WTC11 (cell line): ENCODE results near the gene AK8.

ENCODE experiments used
- CTCF ChIP-seq: fragments of 200-600 bp; IDR thresholded peaks from 2 replicates; pipeline ENCODE4 v1.8.0; 2022; ENCODE audit warnings: antibody characterized with exemption
- FOXP1 ChIP-seq: sonication (generic); formaldehyde crosslinking; IDR thresholded peaks from 2 replicates; pipeline ENCODE4 v1.8.0; 2022; ENCODE audit warnings: missing genetic modification reagents, mild to moderate bottlenecking, moderate library complexity, borderline replicate concordance
- NFYB ChIP-seq: sonication (generic); formaldehyde crosslinking; conservative IDR thresholded peaks from 2 replicates; pipeline ENCODE4 v1.8.0; 2022; ENCODE audit warnings: low read depth, missing genetic modification reagents
- TCF7 ChIP-seq: sonication (generic); formaldehyde crosslinking; IDR thresholded peaks from 2 replicates; pipeline ENCODE4 v1.8.0; 2022; ENCODE audit warnings: mild to moderate bottlenecking, low read depth, missing genetic modification reagents, moderate library complexity
- TF ChIP-seq, protein P1 (sequence below): sonication (generic); formaldehyde crosslinking; IDR thresholded peaks from 2 replicates; pipeline ENCODE4 v1.8.1; 2022; ENCODE audit warnings: low read depth, missing genetic modification reagents, borderline replicate concordance

DNA sequence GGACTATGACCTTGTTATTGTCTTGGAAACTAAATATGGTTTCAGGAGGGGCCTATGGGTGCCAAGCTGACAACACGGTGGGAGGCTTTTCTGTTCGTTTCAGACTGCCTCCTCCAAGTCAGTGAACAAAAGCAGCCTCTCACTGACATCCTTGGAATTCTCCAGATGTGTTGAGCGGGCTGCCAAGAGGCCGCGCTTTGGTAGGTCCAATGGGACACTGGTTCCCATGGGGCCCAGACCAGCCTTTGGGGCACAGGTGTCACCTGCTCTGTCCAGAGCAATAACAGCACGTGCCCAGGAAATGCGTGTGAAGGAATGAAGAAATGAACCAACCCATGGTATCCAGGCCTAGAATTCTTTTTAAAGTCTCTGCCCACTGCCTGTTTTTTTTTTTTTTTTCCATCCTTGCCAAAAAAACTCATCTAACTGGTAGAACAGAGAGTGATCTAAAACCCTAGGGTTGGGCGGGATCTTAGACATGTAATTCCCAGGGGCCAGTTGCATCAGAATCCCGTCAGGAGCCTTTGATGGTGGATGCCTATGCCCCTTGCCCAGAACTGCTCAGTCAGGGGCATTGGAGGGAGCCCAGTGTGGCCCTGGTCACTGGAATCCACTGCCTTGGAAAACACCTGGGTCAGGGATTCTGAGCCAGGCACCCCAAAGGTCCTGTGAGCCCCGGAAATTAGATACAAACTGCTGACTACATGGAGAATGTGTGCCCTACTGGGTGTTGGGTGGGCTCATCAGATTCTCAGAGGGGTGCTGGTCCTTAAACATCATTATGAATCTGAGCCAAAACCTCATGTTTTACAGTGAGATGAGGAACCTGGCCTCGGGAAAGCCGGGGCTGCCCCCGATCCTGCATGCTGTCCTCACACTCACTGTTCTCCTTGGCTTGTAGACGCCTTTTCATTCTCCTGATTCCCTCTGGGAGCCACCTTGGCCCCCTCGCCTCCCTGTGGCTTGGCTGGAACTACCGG is 147.7 kb downstream of the AK8 start:
- TF ChIP-seq FOXP1 (CRISPR knock-in tag): no peak
- TF ChIP-seq CTCF: no peak
- no peak for TF ChIP-seq TCF7 (CRISPR knock-in tag)
- no peak for TF ChIP-seq NFYB
- TF ChIP-seq, protein P1, sequence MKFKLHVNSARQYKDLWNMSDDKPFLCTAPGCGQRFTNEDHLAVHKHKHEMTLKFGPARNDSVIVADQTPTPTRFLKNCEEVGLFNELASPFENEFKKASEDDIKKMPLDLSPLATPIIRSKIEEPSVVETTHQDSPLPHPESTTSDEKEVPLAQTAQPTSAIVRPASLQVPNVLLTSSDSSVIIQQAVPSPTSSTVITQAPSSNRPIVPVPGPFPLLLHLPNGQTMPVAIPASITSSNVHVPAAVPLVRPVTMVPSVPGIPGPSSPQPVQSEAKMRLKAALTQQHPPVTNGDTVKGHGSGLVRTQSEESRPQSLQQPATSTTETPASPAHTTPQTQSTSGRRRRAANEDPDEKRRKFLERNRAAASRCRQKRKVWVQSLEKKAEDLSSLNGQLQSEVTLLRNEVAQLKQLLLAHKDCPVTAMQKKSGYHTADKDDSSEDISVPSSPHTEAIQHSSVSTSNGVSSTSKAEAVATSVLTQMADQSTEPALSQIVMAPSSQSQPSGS (CRISPR knock-in tag): no peak
